KMS-11 (cell line): ENCODE measurements around the gene RALGAPA2.

Experiments
- H2AFZ ChIP-seq: fragments of 200-600 bp; sonication (generic); 2 replicates; pipeline ENCODE4 v1.6.1; 2016; ENCODE audit warnings: antibody characterized with exemption, mixed run types, low read depth
- H3K27ac ChIP-seq: fragments of 200-600 bp; sonication (generic); 2 replicates; pipeline ENCODE4 v1.6.1; 2016; ENCODE audit warnings: mild to moderate bottlenecking, mixed run types
- H3K27me3 ChIP-seq: fragments of 200-600 bp; sonication (generic); 2 replicates; pipeline ENCODE4 v1.6.1; 2017; ENCODE audit warnings: mild to moderate bottlenecking, low read depth, mixed run types, moderate library complexity; ENCODE audit not compliant: insufficient read depth
- H3K36me3 ChIP-seq: fragments of 200-600 bp; sonication (generic); 2 replicates; pipeline ENCODE4 v1.6.1; 2017; ENCODE audit warnings: mild to moderate bottlenecking, mixed run types; ENCODE audit not compliant: insufficient read depth
- H3K4me1 ChIP-seq: fragments of 200-600 bp; sonication (generic); 2 replicates; pipeline ENCODE4 v1.6.1; 2016; ENCODE audit warnings: mild to moderate bottlenecking, low read depth, mixed run types; ENCODE audit not compliant: poor library complexity, severe bottlenecking
- H3K4me2 ChIP-seq: fragments of 200-600 bp; sonication (generic); 2 replicates; pipeline ENCODE4 v1.7.0; 2016; ENCODE audit warnings: mild to moderate bottlenecking, mixed run types
- H3K4me3 ChIP-seq: fragments of 200-600 bp; sonication (generic); IDR thresholded peaks from 2 replicates; pipeline ENCODE4 v1.6.1; 2017; ENCODE audit warnings: low read depth, low read length, mixed read lengths; ENCODE audit not compliant: insufficient read depth
- H3K79me2 ChIP-seq: fragments of 200-600 bp; sonication (generic); 2 replicates; pipeline ENCODE4 v1.6.1; 2016; ENCODE audit warnings: low read depth, mixed run types; ENCODE audit not compliant: insufficient read depth
- H3K9ac ChIP-seq: fragments of 200-600 bp; sonication (generic); 2 replicates; pipeline ENCODE4 v1.6.1; 2016; ENCODE audit warnings: mild to moderate bottlenecking, mixed run types
- H4K20me1 ChIP-seq: fragments of 200-600 bp; sonication (generic); 2 replicates; pipeline ENCODE4 v1.6.1; 2016; ENCODE audit warnings: mild to moderate bottlenecking, mixed run types; ENCODE audit not compliant: insufficient read depth
- CTCF ChIP-seq: fragments of 200-600 bp; sonication (generic); conservative IDR thresholded peaks from 2 replicates; pipeline ENCODE4 v1.6.1; 2017; ENCODE audit warnings: low read depth, mild to moderate bottlenecking, antibody characterized with exemption, low read length, moderate library complexity, mixed read lengths

RALGAPA2 gene

GRCh38 chr20:20462185-20462584 is 250.3 kb downstream of the RALGAPA2 start:
- H2AFZ ChIP-seq = no peak overlapping the region
- H3K4me3 ChIP-seq = no peak overlapping the region
- H3K4me2 ChIP-seq = no peak overlapping the region
- no peaks in the 10 kb centered on the region; the same call in 1 of the 2 replicates for H3K27me3 ChIP-seq
- H4K20me1 ChIP-seq = no peaks in the 10 kb centered on the region
- no peak overlapping the region for H3K27ac ChIP-seq
- no peak overlapping the region for H3K9ac ChIP-seq
- H3K79me2 ChIP-seq = no peaks in the 10 kb centered on the region
- peaks cover 18% of the 10 kb centered on the region for H3K4me1 ChIP-seq
- no peak for TF ChIP-seq CTCF
- H3K36me3 ChIP-seq = no peaks in the 10 kb centered on the region

GRCh38 chr20:20461551-20461950 is 250.9 kb downstream of the RALGAPA2 start:
- H3K79me2 ChIP-seq = no peaks in the 10 kb centered on the region
- H3K4me3 ChIP-seq = no peak overlapping the region
- no peak overlapping the region for H2AFZ ChIP-seq
- no peak overlapping the region for H3K27ac ChIP-seq
- H3K4me2 ChIP-seq = no peak overlapping the region
- H3K27me3 ChIP-seq = no peaks in the 10 kb centered on the region; the same call in 1 of the 2 replicates
- TF ChIP-seq CTCF = no peak
- no peaks in the 10 kb centered on the region for H3K36me3 ChIP-seq
- H4K20me1 ChIP-seq = no peaks in the 10 kb centered on the region
- H3K9ac ChIP-seq = no peak overlapping the region
- H3K4me1 ChIP-seq = peaks cover 12% of the 10 kb centered on the region

- Histone ChIP-seq H3K4me3 (no peak overlapping the region), H3K27ac (no peak overlapping the region), H3K79me2 (no peaks in the 10 kb centered on the region), H3K9ac (no peak overlapping the region), H4K20me1 (no peaks in the 10 kb centered on the region), H3K27me3 (no peaks in the 10 kb centered on the region; the same call in 1 of the 2 replicates), H3K36me3 (no peaks in the 10 kb centered on the region), H2AFZ (no peak overlapping the region), H3K4me2 (no peak overlapping the region), H3K4me1 (no peaks in the 10 kb centered on the region)
- no peak for TF ChIP-seq CTCF
Measured at GRCh38 chr20:20459726-20460125, 252.7 kb downstream of the RALGAPA2 start.

GRCh38 chr20:20457392-20458126 is 254.9 kb downstream of the RALGAPA2 start:
- Histone ChIP-seq H3K9ac (no peak overlapping the region), H3K27ac (no peak overlapping the region), H3K79me2 (no peaks in the 10 kb centered on the region), H3K36me3 (no peaks in the 10 kb centered on the region), H4K20me1 (no peaks in the 10 kb centered on the region), H3K4me1 (no peaks in the 10 kb centered on the region), H3K4me3 (no peak overlapping the region), H3K27me3 (no peaks in the 10 kb centered on the region), H2AFZ (no peak overlapping the region), H3K4me2 (no peak overlapping the region)
- no peak for TF ChIP-seq CTCF
